Gastrocnemius medialis (tissue), 4 donors: ENCODE measurements around the gene POLD1. TPM values are rescaled to one million over a fixed set of nuclear protein-coding genes. Genes with fewer than 3 reads are reported as not detected.
"Not testable (repeated sequence)": the region's sequence is repeated elsewhere in the genome, so short reads cannot be mapped to it uniquely, and the experiment has no call there.

Experiments used
- ATAC-seq, 2 donors: fragments of 150-250 bp; one replicate each; pipeline ENCODE4 v1.9.1; 2016
- DNase-seq, 2 donors: peaks; one replicate each; pipeline ENCODE4 v3.0.0-alpha.2; 2019
- H3K27ac ChIP-seq, 4 donors: fragments of 200-600 bp; sonication (generic); 1 replicate in 1 of 4; 2 replicates in 3 of 4; pipeline ENCODE4 v1.5.1; 2016 to 2018; ENCODE audit warnings: mild to moderate bottlenecking in 2 of 4, moderate library complexity in 1 of 4
- H3K27me3 ChIP-seq, 3 donors: fragments of 200-600 bp; sonication (generic) in 2 of 3; 1 replicate in 1 of 3; 2 replicates in 2 of 3; pipeline versions ENCODE4 v1.5.1 to v1.6.0; 2016 to 2019; ENCODE audit warnings: mild to moderate bottlenecking in 1 of 3, moderate library complexity in 1 of 3
- H3K36me3 ChIP-seq, 2 donors: fragments of 200-600 bp; sonication (generic) in 1 of 2; one replicate each; pipeline ENCODE4 v1.5.1; 2017 to 2018
- H3K4me1 ChIP-seq, 2 donors: fragments of 200-600 bp; sonication (generic) in 1 of 2; one replicate each; pipeline ENCODE4 v1.5.1; 2016 to 2017; ENCODE audit warnings: mild to moderate bottlenecking in 2 of 2
- H3K4me3 ChIP-seq, 4 donors: fragments of 200-600 bp; sonication (generic) in 3 of 4; 1 replicate in 1 of 4; 2 replicates in 3 of 4; pipeline ENCODE4 v1.5.1; 2016 to 2019; ENCODE audit warnings: mild to moderate bottlenecking in 2 of 4
- H3K9me3 ChIP-seq, 3 donors: fragments of 200-600 bp; sonication (generic) in 2 of 3; 1 replicate in 1 of 3; 2 replicates in 2 of 3; pipeline ENCODE4 v1.5.1; 2016 to 2019
- CTCF ChIP-seq, 5 experiments: fragments of 450-650 bp in 3 of 5; fragments of 200-600 bp in 2 of 5; sonication (generic) in 2 of 5; IDR thresholded peaks in 4 of 5; conservative IDR thresholded peaks in 1 of 5; 1 replicate in 4 of 5; 2 replicates in 1 of 5; pipeline ENCODE4 v1.5.1; 2016 to 2019; ENCODE audit warnings: antibody characterized with exemption in 5 of 5, mild to moderate bottlenecking in 3 of 5, moderate library complexity in 3 of 5
- POLR2A ChIP-seq, 2 donors: fragments of 450-650 bp; IDR thresholded peaks; one replicate each; pipeline ENCODE4 v1.6.1; 2017; ENCODE audit warnings: antibody characterized with exemption in 2 of 2, mild to moderate bottlenecking in 2 of 2, moderate library complexity in 2 of 2
- in situ Hi-C, 4 donors: fragments of 200-750 bp; cut with MboI; loops; one replicate each; pipeline versions ENCODE4 v1.15.0 to v1.8.0; 2017; ENCODE audit warnings: low sequenced_read_pairs in 4 of 4
- intact Hi-C: fragments of 100-400 bp; cut with DNase I; formaldehyde crosslinking; loops from one replicate; pipeline ENCODE4 v1.15.1; 2023; ENCODE audit warnings: low total_unique reads
- total RNA-seq, 4 donors: library from RNA; depleted of rRNA; stranded (reverse); fragments of >200 nt; gene quantifications; one replicate each; pipeline versions ENCODE4 v1.1.0 to v1.2.3, GENCODE V29; 2016

POLD1 gene
- total RNA-seq, 4 donors from 2014 or later, result 4.0 to 18.3 (median 6.0) TPM

GRCh38 chr19:50384685-50385535 lies 763 bp downstream of the POLD1 start:
- DNase-seq, result no peak
- peaks cover 8 to 14% of the 10 kb centered on the region in 2 donors for H3K4me1 ChIP-seq
- peaks cover 0 to 28% of the 10 kb centered on the region in 2 donors for H3K36me3 ChIP-seq
- no peak for ATAC-seq
- H3K27ac ChIP-seq, result peak overlapping the region; percentile 71 to 95 (median 84)
- H3K9me3 ChIP-seq, result no peaks in the 10 kb centered on the region
- no peak for TF ChIP-seq CTCF (IDR thresholded peaks at IDR 0.05 in 4 of 5, conservative IDR thresholded peaks at IDR 0.05 in 1 of 5)
- TF ChIP-seq POLR2A (IDR thresholded peaks at IDR 0.05), result no peak
- intact Hi-C loops, result loop anchor here (1.0 to 5.0 kb wide), 3 partner anchors 9 to 417 kb away; partner anchors contain the start of gene NR1H2
- H3K27me3 ChIP-seq, result no peaks in the 10 kb centered on the region
- in situ Hi-C loops, result no loop called here
- H3K4me3 ChIP-seq, result peak overlapping the region; percentile 63 to 83 (median 76)

GRCh38 chr19:50387176-50387867 lies 3.2 kb downstream of the POLD1 start:
- H3K4me3 ChIP-seq, result no peak overlapping the region
- H3K4me1 ChIP-seq, result peaks cover 8 to 14% of the 10 kb centered on the region in 2 donors
- no peaks in the 10 kb centered on the region for H3K27me3 ChIP-seq
- in situ Hi-C loops, result no loop called here
- ATAC-seq, result no peak
- intact Hi-C loops, result no loop called here
- H3K27ac ChIP-seq, result no peak overlapping the region
- H3K36me3 ChIP-seq, result peaks cover 0 to 5% of the 10 kb centered on the region in 2 donors
- DNase-seq, result no peak
- H3K9me3 ChIP-seq, result no peaks in the 10 kb centered on the region
- TF ChIP-seq POLR2A (IDR thresholded peaks at IDR 0.05) (no peak), CTCF (IDR thresholded peaks at IDR 0.05 in 4 of 5, conservative IDR thresholded peaks at IDR 0.05 in 1 of 5) (no peak)

- Histone ChIP-seq H3K9me3 (no peaks in the 10 kb centered on the region), H3K27me3 (no peaks in the 10 kb centered on the region), H3K4me3 (no peak overlapping the region), H3K4me1 (peaks cover 8 to 14% of the 10 kb centered on the region in 2 donors), H3K36me3 (no peaks in the 10 kb centered on the region), H3K27ac (no peak overlapping the region)
- intact Hi-C loops, result no loop called here
- TF ChIP-seq POLR2A (IDR thresholded peaks at IDR 0.05), result no peak
- no peak for TF ChIP-seq CTCF (IDR thresholded peaks at IDR 0.05 in 4 of 5, conservative IDR thresholded peaks at IDR 0.05 in 1 of 5)
- DNase-seq (no peak), ATAC-seq (no peak)
- in situ Hi-C loops, result no loop called here
Observed at GRCh38 chr19:50387868-50388245, 3.7 kb downstream of the POLD1 start.

GRCh38 chr19:50390295-50390694 lies 6.1 kb downstream of the POLD1 start:
- H3K27ac ChIP-seq, in situ Hi-C loops: not testable (repeated sequence)

GRCh38 chr19:50390952-50391351 lies 6.8 kb downstream of the POLD1 start:
- H3K4me3 ChIP-seq, H3K36me3 ChIP-seq, H3K27ac ChIP-seq, intact Hi-C loops, ATAC-seq, DNase-seq, H3K9me3 ChIP-seq, in situ Hi-C loops, H3K27me3 ChIP-seq, H3K4me1 ChIP-seq: not testable (repeated sequence)

More at GRCh38 chr19:50390295-50390694, 6.1 kb downstream of the POLD1 start:
- H3K4me3 ChIP-seq, H3K4me1 ChIP-seq, ATAC-seq, H3K36me3 ChIP-seq, DNase-seq, H3K27me3 ChIP-seq, H3K9me3 ChIP-seq, intact Hi-C loops: not testable (repeated sequence)
